GM21737 (cell line): ENCODE results near the gene IKZF3.
"Not testable (repeated sequence)": the region's sequence is repeated elsewhere in the genome, so short reads cannot be mapped to it uniquely, and the experiment has no call there.

ENCODE experiments used
- ATAC-seq: cut with Tn5 transposase; IDR thresholded peaks from one replicate; pipeline ENCODE4 v1.9.1; 2021; ENCODE audit warnings: mild to moderate bottlenecking, moderate library complexity; ENCODE audit not compliant: unreplicated experiment

The IKZF3 gene

DNA sequence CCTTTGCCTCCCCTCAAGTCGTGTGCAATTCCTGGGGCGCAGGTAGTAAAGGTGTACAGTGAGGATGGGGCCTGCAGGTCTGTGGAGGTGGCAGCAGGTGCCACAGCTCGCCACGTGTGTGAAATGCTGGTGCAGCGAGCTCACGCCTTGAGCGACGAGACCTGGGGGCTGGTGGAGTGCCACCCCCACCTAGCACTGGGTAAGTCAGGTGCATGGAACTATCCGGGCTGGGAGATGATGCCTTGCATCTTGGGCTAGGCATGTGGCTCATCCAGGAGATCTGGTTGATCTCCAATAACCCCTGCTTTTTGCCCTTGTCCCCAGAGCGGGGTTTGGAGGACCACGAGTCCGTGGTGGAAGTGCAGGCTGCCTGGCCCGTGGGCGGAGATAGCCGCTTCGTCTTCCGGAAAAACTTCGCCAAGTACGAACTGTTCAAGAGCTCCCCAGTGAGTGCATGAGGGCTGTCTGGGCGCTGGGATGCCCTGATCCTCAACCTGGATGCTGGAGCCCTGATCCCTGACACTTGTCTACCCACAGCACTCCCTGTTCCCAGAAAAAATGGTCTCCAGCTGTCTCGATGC, 121.2 kb downstream of the IKZF3 start:
- ATAC-seq: no peak

DNA sequence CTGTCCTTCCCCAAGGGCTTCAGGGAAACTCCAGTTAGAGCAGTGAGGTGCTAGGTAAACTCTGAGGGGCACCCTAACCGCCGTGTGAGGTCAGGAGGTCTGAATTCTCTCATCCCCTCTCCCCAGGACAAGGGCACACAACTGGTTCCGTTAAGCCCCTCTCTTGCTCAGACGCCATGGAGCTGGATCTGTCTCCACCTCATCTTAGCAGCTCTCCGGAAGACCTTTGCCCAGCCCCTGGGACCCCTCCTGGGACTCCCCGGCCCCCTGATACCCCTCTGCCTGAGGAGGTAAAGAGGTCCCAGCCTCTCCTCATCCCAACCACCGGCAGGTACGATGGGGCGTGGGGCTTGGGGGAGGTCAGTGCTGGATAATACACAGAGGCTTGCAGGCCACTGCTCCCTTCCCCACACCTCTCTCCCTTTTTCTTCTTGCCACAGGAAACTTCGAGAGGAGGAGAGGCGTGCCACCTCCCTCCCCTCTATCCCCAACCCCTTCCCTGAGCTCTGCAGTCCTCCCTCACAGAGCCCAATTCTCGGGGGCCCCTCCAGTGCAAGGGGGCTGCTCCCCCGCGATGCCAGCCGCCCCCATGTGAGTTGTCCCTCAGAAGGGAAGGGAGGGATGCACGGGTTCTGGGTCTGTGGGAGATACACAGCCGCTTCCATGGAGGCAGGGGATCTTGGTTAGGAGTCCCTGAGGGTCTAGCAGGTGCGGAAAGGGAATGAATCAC, 121.8 kb downstream of the IKZF3 start:
- ATAC-seq: no peak

DNA sequence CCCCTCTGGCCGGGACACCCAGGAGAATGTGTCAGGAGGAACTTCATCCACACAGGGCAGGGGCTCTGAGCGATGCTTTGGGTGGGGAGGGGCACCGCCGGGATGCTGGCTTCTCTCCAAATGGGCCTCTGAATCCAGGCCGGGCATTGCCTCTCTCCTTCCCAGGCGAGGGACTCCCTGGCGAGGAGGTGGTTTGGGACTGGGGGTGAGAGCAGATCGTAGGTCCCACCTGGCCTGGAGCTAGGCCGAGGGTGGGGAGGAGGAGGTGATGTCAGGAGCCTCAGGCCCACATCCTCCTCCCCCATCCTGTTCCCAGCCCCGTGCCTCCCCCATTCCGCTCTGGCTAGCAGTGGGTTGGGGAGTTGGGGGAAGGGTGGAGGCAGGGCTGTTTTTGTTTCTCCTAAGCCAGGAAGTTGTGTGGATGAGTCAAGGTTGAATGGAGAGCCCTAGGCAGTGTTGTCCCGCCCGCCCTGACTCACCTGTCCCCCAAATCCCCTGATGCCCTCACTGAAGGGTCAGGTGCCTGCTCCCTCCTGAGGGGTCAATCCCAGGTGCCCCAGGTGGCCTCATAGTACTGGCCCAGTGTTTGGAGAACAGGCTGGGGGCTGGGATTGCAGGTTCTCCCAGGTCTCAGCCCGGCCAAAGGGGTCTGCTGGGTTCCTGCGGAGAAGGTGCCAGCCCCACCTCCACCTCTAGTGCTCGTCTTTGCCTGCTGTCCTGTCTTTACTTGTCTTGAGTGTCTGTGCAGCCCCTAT, 123.6 kb downstream of the IKZF3 start:
- no peak for ATAC-seq

DNA sequence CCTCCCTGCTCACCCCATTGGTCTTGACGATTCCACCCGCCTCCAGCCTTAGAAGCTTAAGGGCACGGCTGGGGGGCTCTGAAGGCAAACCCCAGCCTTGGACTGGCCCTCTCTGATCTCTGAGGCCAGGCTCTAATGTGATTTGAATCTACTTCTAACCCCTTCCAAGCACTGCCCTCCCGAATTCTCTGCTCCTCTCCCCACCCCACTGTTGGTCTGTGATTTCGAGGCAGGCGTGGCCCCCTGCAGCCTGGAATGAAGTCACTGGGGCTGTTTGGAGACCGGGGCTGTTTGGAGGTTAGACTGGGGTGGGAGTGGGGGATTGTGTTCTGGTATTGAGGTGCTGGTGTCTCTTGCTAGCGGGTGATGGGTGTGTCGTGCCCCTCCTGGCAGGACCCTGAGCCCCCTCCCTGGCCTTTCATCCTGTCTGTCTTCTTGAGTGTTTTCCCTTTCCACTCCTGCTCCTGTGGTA, 124.2 kb downstream of the IKZF3 start:
- no peak for ATAC-seq

DNA sequence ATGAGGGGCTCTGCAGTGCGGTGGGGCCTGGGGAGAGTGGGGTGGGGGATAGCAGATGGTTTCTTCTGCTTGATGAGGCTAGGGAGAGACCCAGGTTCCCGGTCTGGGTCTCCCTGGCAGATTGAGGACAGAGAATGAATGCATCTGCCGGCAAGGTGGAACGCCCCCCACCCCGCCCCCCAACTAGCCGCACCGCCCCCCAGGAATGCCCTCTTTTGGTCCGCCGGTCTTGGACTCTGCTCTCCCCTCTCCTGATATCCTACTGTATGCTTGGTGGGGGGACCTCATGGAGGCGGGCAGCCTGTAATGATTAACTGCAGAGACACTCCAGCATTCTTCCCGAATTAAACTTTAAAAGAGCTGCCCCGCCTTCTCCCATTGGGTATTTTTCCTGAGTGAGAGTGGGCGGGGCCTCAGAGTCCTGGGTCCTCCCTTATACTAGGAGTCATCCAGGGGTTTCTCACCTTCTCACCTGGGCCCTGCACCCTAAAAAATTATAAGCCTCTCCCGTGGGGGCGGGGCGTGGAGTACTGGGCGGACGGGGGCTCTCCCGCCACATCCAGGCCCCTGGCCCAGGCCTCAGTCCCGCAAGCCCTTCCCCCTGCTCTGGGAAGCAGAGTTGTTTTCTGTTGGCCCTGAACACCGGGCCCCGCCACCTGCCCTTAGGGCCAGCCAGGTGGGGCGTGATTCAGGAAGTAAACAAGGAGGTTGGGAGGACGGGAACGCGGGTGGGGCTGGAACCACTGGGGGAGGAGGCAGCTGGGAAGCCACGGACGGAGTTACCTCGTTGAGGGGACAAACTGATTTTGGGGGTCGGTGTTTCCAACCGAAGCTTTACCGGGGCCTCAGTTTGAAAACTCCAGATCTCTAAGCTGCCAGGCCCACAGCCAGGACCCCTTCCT, 124.9 kb downstream of the IKZF3 start:
- ATAC-seq: no peak

DNA sequence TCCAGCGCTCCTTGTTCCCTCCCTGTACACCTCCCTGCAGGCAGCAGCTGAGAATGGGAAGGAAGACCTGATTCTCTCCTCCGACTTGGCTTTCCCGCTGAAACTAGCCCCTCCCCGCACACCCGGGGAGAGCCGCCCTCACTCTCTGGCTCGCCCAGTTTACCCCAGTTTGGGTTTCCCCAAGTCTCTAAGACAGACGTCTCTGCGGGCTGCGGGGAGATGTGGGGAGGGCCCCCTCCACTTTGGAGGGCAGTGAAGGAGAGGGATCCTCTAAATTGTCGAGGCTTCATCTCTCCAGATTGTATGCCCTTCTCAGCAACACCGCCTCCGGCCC, 125.6 kb downstream of the IKZF3 start:
- ATAC-seq: no peak

DNA sequence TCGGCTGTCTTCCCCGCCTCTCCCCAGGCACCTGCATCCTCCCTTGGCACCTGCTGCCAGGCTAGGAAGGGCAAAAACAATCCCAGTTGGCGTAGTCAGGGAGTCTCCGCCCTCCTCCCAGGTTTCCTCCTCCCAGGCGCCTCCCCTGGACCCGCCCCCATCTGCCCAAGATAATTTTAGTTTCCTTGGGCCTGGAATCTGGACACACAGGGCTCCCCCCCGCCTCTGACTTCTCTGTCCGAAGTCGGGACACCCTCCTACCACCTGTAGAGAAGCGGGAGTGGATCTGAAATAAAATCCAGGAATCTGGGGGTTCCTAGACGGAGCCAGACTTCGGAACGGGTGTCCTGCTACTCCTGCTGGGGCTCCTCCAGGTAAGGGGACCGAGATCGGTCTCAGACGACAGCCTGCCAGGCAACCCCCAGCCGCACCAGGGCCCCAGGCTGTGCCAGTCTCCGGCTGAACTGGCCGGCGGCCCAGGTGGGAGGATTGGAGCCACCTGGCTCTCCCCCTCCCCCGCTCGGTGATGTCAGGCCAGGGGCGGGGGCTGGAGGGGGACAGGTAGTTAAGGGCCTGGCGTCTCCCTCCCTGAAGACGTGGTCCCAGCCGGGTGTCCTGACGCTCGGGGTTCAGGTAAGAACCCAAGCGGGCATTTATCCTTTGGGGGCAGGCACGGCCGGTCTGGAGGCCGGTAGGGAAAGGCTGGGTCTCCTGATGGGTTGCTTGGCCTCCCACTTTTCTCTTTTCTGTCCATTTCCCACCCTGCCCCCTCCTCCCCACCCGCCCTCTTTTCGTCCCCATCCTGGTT, 126.1 kb downstream of the IKZF3 start, which contains the start of gene GRB7:
Gene GRB7 (plus strand): TSS at position 179 of the 808 bp plus-strand sequence. CDS start 4,364 bp downstream, outside the sequence.
- no peak for ATAC-seq

DNA sequence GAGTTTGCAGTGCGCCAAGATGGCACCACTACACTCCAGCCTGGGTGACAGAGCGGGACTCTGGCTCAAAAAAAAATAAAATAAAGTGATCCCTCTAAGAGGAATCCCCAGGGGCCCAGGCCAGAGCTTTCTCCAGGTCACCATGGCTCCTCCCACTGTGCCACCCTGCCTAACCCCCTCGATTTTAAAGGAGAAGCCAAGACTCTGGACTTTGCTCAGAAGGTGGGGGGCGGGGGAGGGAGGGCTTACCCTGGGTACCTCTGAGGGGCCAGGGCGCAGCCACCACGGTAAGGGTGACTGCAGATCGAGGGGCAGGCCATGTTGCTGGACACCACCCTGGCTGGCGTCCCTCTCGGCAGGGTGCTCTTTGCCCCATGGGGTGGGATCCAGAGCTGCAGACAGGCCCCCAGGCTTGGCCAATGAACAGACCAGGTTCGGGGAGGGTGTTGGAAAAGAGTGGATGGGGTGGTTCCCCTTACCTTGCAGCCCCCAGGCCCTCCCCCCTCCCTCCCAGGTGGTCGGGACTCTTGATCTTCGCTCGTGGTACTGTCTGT, 126.8 kb downstream of the IKZF3 start:
- no peak for ATAC-seq

DNA sequence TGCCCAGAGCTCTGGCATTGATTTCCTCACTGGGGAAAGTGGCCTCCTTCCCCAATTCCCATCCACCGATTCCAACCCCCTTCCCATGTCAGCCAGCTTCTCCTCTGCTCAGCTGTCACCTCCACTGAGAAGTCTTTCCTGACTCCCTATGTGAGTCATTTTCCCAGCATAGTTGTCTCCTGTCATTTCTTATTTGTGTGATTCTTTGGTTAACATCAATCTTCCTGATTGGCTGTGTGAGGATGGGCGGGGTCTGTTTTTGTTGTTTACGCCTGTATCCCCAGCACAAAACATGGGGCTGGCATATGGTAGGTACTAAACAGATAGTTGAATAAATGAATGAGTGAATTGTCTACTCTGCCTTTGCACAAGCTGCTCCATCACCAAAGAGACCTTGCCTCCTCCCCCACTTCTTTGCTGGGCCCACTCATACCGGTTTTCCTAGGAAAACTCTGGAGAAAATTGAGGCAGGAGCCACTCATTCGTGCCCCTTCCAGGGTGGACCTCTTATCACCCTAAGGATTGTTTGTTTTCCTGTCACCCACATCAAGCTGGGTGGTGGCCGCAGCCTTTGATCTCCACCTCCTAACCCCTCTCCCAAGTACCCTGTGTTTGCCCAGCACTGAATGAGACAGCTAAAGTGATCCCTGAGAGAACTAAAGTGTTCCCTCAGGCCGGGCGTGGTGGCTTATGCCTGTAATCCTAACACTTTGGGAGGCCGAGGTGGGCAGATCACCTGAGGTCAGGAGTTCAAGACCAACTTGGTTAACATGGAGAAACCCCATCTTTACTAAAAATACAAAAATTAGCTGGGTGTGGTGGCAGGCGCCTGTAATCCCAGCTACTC, 127.6 kb downstream of the IKZF3 start:
- no peak for ATAC-seq

DNA sequence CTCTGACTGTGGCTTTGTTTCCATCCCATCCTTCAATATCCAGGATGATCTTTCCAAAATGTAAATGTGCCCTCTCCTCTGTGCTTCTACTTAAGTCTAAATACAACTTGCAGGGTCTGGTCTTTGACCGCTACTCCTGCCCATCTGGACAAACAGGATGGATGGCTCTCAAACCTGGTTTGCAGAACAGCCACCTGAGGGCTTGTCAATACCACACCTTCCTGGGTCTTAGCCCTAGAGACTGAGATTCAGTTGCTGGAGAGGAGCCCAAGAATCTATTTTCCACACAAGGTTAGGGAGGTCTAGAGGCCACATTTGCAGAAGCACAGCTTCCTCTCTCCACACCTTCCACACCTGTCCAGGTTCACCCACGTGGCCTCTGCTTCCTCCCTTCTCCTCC, 128.2 kb downstream of the IKZF3 start:
- ATAC-seq: no peak

DNA sequence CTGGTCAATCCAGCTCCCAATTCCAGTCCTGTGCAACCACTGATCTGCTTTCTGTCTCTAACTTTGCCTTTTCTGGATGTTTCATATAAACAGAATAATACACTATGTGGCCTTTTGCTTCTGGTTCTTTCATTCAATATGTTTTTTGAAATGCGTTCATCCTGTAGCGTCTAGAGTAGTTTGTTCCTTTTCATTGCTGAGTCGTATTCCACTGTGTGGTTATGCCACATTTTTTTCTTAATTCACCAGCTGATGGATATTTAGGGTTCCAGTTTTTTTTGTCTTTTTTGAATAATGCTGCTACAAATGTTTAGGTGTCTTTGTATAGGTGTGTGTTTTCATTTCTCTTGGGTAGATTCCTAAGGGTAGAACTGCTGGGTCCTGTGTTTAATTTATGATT, 131.5 kb downstream of the IKZF3 start:
- no peak for ATAC-seq

DNA sequence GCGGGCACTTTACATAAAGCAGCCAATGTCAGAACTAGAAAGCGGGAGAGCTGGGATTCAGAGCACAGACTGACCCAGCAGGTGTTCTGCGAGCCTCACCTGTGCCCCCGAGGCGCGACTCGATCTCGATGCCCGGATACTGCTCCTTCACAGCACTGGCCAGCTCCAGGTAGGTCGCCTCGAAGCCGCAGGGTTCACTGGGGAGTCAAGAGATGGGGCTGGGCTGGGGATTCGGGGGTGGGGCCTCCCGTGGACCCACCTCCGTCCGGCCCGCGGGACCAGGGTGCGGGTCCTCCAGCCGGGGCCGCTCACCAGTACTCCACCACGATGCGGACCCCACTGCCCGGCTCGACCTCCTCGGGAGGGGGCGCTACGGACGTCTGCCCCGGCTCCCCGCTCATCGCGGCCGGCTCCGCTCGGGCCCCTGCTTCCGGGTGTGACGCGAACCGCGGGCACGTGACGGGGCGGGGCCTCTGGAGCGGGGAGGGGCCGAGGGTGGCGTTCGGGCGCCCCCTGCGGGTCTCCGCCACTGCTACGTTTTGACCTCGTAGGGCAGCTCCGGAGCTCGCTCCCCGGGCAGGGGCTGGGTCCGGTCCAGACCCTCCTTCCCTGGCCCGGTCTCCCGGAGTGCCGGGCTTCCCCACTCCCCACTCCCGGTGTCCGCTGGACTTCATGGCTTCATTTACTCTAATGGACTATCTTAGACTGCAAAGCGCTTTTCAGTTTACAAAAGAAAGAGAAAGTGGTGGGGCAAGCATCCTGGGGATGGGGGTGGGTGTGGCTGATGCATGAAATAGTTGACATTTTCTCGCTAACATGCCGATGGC, 133.8 kb downstream of the IKZF3 start, which contains the start of gene MIEN1:
Gene MIEN1 (minus strand): TSS at position 438 of the 827 bp plus-strand sequence. CDS start 37 bp downstream, at position 401.
- ATAC-seq: peak; percentile 92

DNA sequence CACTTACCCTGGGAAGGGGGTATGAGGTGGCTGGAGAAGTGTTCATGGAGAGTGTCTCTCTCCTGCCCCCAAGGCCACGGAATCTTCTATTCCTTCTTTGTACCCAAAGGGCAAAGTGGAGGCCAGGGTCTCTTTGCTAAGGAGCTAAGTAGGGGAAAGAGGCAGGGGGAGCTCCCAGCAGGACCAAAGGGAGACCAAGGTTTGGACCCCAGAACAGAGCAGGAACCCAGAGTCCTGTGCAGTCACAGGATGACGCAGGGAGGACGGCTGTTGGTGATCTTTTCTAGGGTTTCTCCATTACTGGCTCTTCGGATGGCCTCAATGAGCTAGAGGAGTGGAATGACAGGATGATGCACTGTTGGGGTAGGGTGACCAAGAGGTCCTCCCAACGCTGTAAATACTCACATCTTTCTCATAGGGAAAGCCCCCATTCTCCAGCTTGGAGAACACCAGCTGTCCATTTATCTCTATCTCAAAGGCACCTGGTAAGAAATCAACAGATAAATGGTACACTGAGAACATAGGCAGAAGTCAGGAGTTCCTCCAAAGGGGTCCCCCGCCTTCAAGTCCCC, 134.7 kb downstream of the IKZF3 start:
- no peak for ATAC-seq

DNA sequence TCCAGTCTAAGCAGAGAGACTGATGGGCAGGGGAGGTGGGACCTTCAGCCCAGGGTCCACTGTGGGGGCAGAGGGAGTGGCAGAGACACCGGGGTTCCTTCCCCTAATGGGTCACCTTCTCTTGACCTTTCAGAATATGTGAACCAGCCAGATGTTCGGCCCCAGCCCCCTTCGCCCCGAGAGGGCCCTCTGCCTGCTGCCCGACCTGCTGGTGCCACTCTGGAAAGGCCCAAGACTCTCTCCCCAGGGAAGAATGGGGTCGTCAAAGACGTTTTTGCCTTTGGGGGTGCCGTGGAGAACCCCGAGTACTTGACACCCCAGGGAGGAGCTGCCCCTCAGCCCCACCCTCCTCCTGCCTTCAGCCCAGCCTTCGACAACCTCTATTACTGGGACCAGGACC, 136.6 kb downstream of the IKZF3 start:
- no peak for ATAC-seq

DNA sequence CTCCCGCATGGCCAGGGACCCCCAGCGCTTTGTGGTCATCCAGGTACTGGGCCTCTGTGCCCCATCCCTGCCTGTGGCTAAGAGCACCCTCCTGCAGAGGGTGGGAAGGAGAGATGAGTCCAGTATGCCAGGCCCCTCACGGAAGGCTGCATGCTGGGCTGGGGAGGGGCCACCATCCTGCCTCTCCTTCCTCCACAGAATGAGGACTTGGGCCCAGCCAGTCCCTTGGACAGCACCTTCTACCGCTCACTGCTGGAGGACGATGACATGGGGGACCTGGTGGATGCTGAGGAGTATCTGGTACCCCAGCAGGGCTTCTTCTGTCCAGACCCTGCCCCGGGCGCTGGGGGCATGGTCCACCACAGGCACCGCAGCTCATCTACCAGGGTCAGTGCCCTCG, 137.5 kb downstream of the IKZF3 start:
- ATAC-seq: no peak

DNA sequence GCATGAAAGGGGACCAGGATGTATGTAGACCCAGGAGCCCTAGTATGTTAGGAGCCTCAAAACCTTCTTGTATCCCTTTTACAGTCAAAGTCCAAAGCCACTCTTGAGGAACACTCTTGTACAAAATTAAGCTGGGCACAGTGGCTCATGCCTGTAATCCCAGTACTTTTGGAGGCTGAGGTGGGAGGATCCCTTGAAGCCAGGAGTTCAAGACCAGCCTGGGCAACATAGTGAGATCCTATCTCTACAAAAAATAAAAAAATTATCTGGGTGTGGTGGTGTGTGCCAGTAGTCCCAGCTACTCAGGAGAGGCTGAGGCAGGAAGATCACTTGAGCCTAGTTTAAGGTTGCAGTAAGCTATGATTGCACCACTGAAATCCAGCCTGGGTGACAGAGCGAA, 138.2 kb downstream of the IKZF3 start:
- not testable (repeated sequence) for ATAC-seq

DNA sequence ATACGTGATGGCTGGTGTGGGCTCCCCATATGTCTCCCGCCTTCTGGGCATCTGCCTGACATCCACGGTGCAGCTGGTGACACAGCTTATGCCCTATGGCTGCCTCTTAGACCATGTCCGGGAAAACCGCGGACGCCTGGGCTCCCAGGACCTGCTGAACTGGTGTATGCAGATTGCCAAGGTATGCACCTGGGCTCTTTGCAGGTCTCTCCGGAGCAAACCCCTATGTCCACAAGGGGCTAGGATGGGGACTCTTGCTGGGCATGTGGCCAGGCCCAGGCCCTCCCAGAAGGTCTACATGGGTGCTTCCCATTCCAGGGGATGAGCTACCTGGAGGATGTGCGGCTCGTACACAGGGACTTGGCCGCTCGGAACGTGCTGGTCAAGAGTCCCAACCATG, 139.4 kb downstream of the IKZF3 start:
- no peak for ATAC-seq
